COLO668 (cell line): ENCODE measurements around the gene ST3GAL4.
"Not testable (repeated sequence)": the region's sequence is repeated elsewhere in the genome, so short reads cannot be mapped to it uniquely, and the experiment has no call there.

Source experiments
- DNase-seq: peaks from one replicate; lab custom pipeline; 2025; ENCODE audit not compliant: unreplicated experiment; lab: John Stamatoyannopoulos, UW

Gene ST3GAL4

GRCh38 chr11:126362879-126363655 is 7.6 kb downstream of the ST3GAL4 start:
- DNase-seq, result no peak

- DNase-seq, result no peak
Measured at GRCh38 chr11:126363706-126364248, 8.3 kb downstream of the ST3GAL4 start.

- DNase-seq, result not testable (repeated sequence)
Measured at GRCh38 chr11:126364735-126365134, 9.2 kb downstream of the ST3GAL4 start.

- not testable (repeated sequence) for DNase-seq
Measured at GRCh38 chr11:126365508-126365907, 10.0 kb downstream of the ST3GAL4 start.

GRCh38 chr11:126366064-126366822 is 10.8 kb downstream of the ST3GAL4 start:
- DNase-seq, result no peak

GRCh38 chr11:126366823-126367654 is 11.6 kb downstream of the ST3GAL4 start:
- not testable (repeated sequence) for DNase-seq

- not testable (repeated sequence) for DNase-seq
Measured at GRCh38 chr11:126367806-126368205, 12.3 kb downstream of the ST3GAL4 start.

GRCh38 chr11:126368336-126369119 is 13.0 kb downstream of the ST3GAL4 start:
- DNase-seq, result peak; percentile 77

- no peak for DNase-seq
Measured at GRCh38 chr11:126370016-126370415, 14.5 kb downstream of the ST3GAL4 start.

GRCh38 chr11:126371595-126371994 is 16.1 kb downstream of the ST3GAL4 start:
- DNase-seq, result no peak

- not testable (repeated sequence) for DNase-seq
Measured at GRCh38 chr11:126373389-126374066, 18.0 kb downstream of the ST3GAL4 start.

GRCh38 chr11:126374562-126375300 is 19.2 kb downstream of the ST3GAL4 start:
- not testable (repeated sequence) for DNase-seq

GRCh38 chr11:126375726-126376125 is 20.2 kb downstream of the ST3GAL4 start:
- DNase-seq, result no peak

- DNase-seq, result no peak
Measured at GRCh38 chr11:126378763-126379162, 23.3 kb downstream of the ST3GAL4 start.

GRCh38 chr11:126380909-126381308 is 25.4 kb downstream of the ST3GAL4 start:
- DNase-seq, result no peak

GRCh38 chr11:126381960-126382359 is 26.5 kb downstream of the ST3GAL4 start:
- DNase-seq, result not testable (repeated sequence)

- DNase-seq, result not testable (repeated sequence)
Measured at GRCh38 chr11:126382641-126383040, 27.2 kb downstream of the ST3GAL4 start.

- no peak for DNase-seq
Measured at GRCh38 chr11:126383339-126384335, 28.2 kb downstream of the ST3GAL4 start.
